ENCODE data around the gene RIPOR3. TPM values are rescaled to one million over a fixed set of nuclear protein-coding genes. Genes with fewer than 3 reads are reported as not detected.

RIPOR3 gene
- total RNA-seq, 2 experiments from 2014 or later, result not detected

DNA sequence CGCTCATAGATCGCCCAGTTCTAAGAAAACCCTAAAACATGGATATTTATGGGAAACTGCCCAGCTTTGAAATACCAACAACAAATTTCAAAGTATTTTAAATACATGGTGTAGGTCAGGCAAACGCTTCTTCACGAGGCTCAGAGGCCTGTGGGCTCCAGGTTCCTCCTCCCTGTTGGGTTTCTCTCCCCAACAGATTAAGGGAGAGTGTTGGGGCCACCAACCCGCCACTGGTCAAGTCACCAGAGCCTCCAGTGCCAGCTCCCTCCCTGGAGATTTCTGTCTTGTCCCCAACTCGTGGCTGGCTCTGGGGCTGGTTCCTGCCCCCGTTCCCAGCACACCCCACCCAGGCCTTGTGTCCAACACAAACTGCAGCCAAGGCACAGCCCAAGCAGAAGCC lies 93.3 kb downstream of the RIPOR3 start:
- Mint-ChIP-seq H3K27ac (no peak overlapping the region), H3K9me3 (no peaks in the 10 kb centered on the region), H3K27me3 (ENCODE audit: low read depth) (no peaks in the 10 kb centered on the region), H3K4me3 (no peak overlapping the region), H3K4me1 (ENCODE audit: low read depth) (peaks cover 4% of the 10 kb centered on the region), H3K36me3 (ENCODE audit: low read depth) (no peaks in the 10 kb centered on the region)
- intact Hi-C loops (cut with micrococcal nuclease), result no loop called here
- CTCF ChIA-PET, result interaction anchor here (1.0 to 2.6 kb wide), 2 partner anchors 134 to 151 kb away, joined by 4 to 7 read pairs; no protein-coding TSS in a partner anchor
- DNase-seq, result no peak

DNA sequence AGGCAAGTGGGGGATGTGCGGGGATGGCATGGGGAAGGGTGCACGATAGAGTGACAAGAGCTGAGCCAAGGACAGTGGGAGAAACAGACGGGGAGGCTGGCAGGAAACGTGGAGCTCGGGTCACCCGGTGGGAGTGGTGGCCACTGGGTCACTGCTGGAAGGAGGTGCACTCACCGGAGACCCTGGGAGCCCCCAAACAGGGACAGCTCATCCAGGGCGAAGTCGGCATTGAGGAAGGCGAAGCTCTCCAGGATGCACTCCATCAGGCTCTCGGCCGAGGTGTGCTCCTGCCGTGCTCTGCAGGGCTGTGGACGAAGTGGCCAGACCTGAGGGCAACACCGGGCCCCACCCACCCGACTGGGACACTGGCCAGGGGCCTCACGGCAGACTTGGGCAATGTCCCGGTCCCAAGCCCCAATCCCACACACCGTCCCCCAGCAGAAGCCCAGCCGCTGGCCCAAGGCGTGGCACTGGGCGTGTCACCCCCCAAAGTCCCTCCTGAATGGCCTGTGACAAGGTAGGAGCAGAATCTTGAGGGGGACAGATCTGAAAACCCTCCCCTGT lies 93.9 kb downstream of the RIPOR3 start:
- intact Hi-C loops (cut with micrococcal nuclease), result no loop called here
- no peaks in the 10 kb centered on the region for H3K9me3 Mint-ChIP-seq
- H3K4me1 Mint-ChIP-seq (ENCODE audit: low read depth), result peaks cover 4% of the 10 kb centered on the region
- no peaks in the 10 kb centered on the region for H3K27me3 Mint-ChIP-seq (ENCODE audit: low read depth)
- DNase-seq, result no peak
- H3K36me3 Mint-ChIP-seq (ENCODE audit: low read depth), result no peaks in the 10 kb centered on the region
- CTCF ChIA-PET, result interaction anchor here (1.0 to 2.6 kb wide), 3 partner anchors 9 to 152 kb away, joined by 4 to 7 read pairs (median 5); no protein-coding TSS in a partner anchor
- no peak overlapping the region for H3K27ac Mint-ChIP-seq
- H3K4me3 Mint-ChIP-seq, result no peak overlapping the region

DNA sequence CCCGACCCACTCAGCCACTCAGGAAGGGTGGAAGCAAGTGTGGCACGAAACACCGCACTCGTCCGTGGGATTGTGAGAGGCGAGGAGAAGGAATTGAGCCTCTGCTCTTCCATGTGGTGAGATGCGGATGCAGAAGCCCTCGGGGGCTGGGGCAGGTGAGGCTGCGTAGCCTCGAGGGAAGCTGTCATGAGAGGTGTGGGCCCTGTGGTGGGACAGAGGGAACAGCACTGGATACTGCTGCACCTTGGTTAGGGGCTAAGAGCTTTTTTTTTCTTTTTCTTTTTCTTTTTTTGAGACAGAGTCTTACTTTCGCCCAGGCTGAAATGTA lies 94.7 kb downstream of the RIPOR3 start:
- DNase-seq, result no peak
- no peaks in the 10 kb centered on the region for H3K9me3 Mint-ChIP-seq
- no peaks in the 10 kb centered on the region for H3K36me3 Mint-ChIP-seq (ENCODE audit: low read depth)
- no peak overlapping the region for H3K27ac Mint-ChIP-seq
- H3K27me3 Mint-ChIP-seq (ENCODE audit: low read depth), result no peaks in the 10 kb centered on the region
- intact Hi-C loops (cut with micrococcal nuclease), result no loop called here
- peaks cover 4% of the 10 kb centered on the region for H3K4me1 Mint-ChIP-seq (ENCODE audit: low read depth)
- CTCF ChIA-PET, result interaction anchor here (1.0 to 2.6 kb wide), 3 partner anchors 8 to 133 kb away, joined by 4 to 7 read pairs (median 5); no protein-coding TSS in a partner anchor
- no peak overlapping the region for H3K4me3 Mint-ChIP-seq

DNA sequence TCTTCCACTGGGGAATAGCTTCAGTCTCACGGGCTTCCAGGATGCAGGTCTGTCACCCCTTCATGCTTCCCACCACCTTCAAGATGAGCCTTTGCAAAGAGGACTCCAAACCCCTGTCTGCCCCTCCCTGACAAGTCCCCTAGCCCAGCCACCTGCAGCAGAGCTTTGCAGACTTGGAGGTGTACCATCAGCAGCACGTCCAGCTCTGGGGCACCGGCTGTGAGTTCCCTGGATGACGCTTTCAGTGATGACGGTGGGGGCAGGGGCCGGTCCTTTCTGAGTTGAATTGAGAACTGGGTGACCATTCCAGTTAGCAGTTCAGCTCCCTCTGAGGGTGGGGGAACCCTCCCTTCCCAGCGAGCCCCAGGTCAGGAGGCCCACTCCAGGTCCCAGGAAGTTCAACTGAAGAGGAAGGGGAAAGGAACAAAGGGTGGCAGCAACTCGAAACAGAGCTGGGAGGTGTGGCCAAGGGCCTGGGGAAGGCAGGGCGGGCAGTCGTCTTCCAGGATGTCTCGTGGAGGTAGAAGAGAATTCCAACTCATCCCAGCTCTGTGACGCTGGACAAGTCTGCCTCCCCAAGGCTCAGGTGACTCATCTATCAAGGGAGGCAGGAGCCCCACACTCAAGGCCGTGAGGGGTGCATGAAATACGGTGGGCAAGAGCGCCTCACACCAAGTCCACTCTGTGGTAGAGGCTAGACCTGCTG lies 95.2 kb downstream of the RIPOR3 start:
- no peaks in the 10 kb centered on the region for H3K27me3 Mint-ChIP-seq (ENCODE audit: low read depth)
- H3K27ac Mint-ChIP-seq, result no peak overlapping the region
- no peak overlapping the region for H3K4me3 Mint-ChIP-seq
- CTCF ChIA-PET, result interaction anchor here (1.0 to 2.6 kb wide), 3 partner anchors 8 to 132 kb away, joined by 4 to 7 read pairs (median 5); no protein-coding TSS in a partner anchor
- no peaks in the 10 kb centered on the region for H3K36me3 Mint-ChIP-seq (ENCODE audit: low read depth)
- H3K9me3 Mint-ChIP-seq, result no peaks in the 10 kb centered on the region
- intact Hi-C loops (cut with micrococcal nuclease), result no loop called here
- DNase-seq, result no peak
- H3K4me1 Mint-ChIP-seq (ENCODE audit: low read depth), result peaks cover 4% of the 10 kb centered on the region

DNA sequence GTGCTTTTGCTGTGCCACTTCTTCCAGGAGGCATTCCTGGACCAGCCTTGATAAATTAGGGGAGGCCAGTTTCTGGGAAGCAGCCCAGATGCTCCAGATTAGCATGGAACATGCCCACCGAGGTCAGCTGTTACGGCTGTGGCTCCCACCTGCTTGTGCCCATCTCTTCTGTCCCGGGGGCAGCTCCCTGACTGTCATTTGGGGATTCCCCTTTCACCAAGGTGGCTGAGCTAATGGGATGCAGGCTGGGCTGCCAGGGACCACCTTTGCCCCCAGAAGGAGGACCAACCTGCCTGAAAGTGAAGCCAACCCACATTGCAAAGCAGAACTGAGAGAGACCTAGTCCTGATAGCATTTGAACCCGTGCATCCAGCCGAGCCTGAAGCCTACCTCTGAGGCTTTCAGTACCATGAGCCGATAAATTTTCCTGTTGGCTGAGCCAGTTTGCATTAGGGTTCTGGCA lies 95.9 kb downstream of the RIPOR3 start:
- intact Hi-C loops (cut with micrococcal nuclease), result no loop called here
- H3K4me1 Mint-ChIP-seq (ENCODE audit: low read depth), result peaks cover 4% of the 10 kb centered on the region
- no peak for DNase-seq
- no peaks in the 10 kb centered on the region for H3K36me3 Mint-ChIP-seq (ENCODE audit: low read depth)
- no peaks in the 10 kb centered on the region for H3K27me3 Mint-ChIP-seq (ENCODE audit: low read depth)
- no peaks in the 10 kb centered on the region for H3K9me3 Mint-ChIP-seq
- CTCF ChIA-PET, result interaction anchor here (1.1 to 2.6 kb wide), 2 partner anchors 131 kb away, joined by 4 to 7 read pairs; no protein-coding TSS in a partner anchor
- H3K4me3 Mint-ChIP-seq, result no peak overlapping the region
- H3K27ac Mint-ChIP-seq, result no peak overlapping the region

DNA sequence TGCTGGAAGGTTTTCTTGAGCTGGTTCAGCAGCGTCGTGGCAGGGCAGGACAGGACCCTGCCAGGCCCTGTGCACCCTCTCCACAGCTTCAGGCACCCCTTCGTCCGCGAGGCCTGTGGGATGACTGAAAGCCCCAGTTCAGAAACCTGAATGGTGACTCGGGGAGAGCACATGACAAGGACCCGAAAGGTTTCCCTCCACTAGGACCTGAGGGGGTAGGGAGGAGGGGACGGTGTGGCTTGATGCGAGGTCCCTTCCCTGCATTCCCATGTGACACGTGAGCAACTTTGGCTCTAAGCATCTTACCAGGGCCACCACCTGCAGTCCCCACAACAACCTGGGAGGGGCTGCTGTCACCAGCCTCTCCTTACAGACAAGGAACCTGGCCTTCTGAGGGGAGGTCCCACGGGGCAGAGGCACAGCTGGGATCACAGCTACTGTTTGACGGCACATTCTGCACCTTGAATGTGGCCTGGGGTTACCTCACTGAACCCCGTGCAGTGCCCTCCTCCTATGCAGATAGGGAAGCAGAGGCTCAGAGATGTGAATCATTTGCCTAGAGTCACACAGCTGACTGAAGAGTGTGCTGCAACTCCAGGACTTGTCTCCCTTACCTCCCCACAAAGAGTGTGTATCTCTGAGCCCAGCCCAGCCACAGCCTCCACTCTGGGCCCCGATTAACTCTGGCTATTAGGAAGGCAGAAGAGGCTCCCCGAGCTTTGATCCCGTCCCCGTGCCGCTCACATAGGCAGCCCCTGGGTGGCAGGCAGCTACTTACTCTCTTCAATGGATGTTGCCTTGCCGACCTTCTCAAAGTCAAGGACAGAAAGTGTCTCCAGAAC lies 96.5 kb downstream of the RIPOR3 start:
- Mint-ChIP-seq H3K4me3 (no peak overlapping the region), H3K9me3 (no peaks in the 10 kb centered on the region), H3K36me3 (ENCODE audit: low read depth) (no peaks in the 10 kb centered on the region), H3K4me1 (ENCODE audit: low read depth) (peaks cover 4% of the 10 kb centered on the region), H3K27ac (no peak overlapping the region), H3K27me3 (ENCODE audit: low read depth) (no peaks in the 10 kb centered on the region)
- CTCF ChIA-PET, result interaction anchor here (1.1 kb wide), 1 partner anchor 130 kb away, joined by 4 read pairs; no protein-coding TSS in a partner anchor
- DNase-seq, result no peak
- intact Hi-C loops (cut with micrococcal nuclease), result no loop called here

DNA sequence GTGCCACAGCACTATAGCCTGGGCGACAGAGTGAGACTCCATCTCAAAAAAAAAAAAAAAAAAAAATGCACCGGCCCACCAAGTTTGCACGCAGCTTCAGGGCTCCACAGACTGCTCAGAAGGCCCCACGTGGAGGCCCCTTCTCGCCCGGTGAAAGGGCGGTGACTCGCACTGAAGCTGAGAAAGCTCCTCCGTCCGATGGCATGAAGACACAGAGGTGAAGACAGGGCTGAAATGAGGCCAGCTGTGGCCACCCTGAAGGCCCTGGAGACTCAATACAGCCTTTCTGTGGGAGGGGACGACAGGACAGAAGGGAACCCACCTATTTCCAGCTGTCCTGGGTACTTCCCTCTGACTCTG lies 97.1 kb downstream of the RIPOR3 start:
- Mint-ChIP-seq H3K9me3 (no peaks in the 10 kb centered on the region), H3K27me3 (ENCODE audit: low read depth) (no peaks in the 10 kb centered on the region), H3K27ac (no peak overlapping the region), H3K4me1 (ENCODE audit: low read depth) (peaks cover 4% of the 10 kb centered on the region), H3K36me3 (ENCODE audit: low read depth) (no peaks in the 10 kb centered on the region), H3K4me3 (no peak overlapping the region)
- no peak for DNase-seq
- CTCF ChIA-PET, result interaction anchor here (1.1 kb wide), 1 partner anchor 130 kb away, joined by 4 read pairs; no protein-coding TSS in a partner anchor
- intact Hi-C loops (cut with micrococcal nuclease), result no loop called here

DNA sequence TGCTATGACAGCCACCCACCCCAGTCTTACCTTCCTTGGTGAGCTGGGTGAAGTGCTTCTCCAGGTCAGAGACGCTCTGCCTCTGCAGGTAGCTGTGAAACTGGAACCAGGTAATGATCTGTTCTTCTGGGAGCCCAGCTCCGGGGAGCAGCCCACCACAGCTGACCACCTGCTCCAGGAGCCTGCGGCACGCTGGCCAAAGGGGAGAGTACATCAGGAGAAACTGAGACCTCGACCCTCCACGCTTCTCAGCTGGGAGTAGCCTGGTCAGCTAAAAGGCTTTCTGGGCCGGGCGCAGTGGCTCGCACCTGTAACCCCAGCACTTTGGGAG lies 98.4 kb downstream of the RIPOR3 start:
- Mint-ChIP-seq H3K9me3 (no peaks in the 10 kb centered on the region), H3K27me3 (ENCODE audit: low read depth) (no peaks in the 10 kb centered on the region), H3K27ac (no peak overlapping the region), H3K4me1 (ENCODE audit: low read depth) (peaks cover 4% of the 10 kb centered on the region), H3K36me3 (ENCODE audit: low read depth) (peaks cover 5% of the 10 kb centered on the region), H3K4me3 (no peak overlapping the region)
- DNase-seq, result no peak
- intact Hi-C loops (cut with micrococcal nuclease), result no loop called here
- CTCF ChIA-PET, result interaction anchor here (0.6 to 1.6 kb wide), 4 partner anchors 14 to 156 kb away, joined by 3 to 6 read pairs (median 4); no protein-coding TSS in a partner anchor

DNA sequence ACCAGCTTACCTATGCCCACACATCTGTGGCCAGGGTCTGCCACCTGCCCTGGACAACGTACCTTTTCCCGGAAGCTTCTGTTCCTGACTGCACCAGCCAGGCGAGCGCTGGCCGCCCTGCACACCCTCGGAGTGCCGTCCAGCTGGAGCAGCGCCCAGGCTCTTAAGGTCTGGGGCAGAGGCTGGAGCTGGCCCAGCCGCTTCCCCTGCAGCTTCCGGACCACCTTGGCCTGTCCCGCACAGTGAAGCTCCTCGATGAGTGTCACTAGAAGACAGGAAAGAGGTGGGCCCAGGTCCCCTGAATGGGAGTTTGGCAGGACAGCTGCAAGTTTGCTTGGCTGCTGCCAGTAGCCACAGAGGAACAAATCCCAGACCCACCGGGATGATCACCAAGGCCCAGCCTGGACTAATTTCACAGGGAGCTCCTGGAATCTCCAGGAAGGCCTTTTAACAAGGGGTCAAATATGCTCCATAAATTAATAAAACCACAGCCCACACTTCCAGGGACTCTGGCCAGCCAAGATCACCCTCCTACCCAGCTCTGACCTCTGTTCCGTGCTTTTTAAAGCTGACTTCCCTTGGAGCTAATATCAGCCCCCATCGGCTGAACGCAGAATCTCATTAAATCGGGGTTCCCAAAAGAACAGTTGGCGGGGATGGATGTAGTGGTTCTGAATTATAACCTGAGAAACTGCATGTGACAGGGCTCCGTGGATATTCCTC lies 98.9 kb downstream of the RIPOR3 start:
- CTCF ChIA-PET, result interaction anchor here (0.6 to 1.6 kb wide), 5 partner anchors 13 to 157 kb away, joined by 3 to 6 read pairs (median 3); no protein-coding TSS in a partner anchor
- intact Hi-C loops (cut with micrococcal nuclease), result no loop called here
- DNase-seq, result no peak
- Mint-ChIP-seq H3K36me3 (ENCODE audit: low read depth) (peaks cover 5% of the 10 kb centered on the region), H3K4me3 (no peak overlapping the region), H3K27ac (no peak overlapping the region), H3K4me1 (ENCODE audit: low read depth) (peaks cover 4% of the 10 kb centered on the region), H3K9me3 (no peaks in the 10 kb centered on the region), H3K27me3 (ENCODE audit: low read depth) (no peaks in the 10 kb centered on the region)

DNA sequence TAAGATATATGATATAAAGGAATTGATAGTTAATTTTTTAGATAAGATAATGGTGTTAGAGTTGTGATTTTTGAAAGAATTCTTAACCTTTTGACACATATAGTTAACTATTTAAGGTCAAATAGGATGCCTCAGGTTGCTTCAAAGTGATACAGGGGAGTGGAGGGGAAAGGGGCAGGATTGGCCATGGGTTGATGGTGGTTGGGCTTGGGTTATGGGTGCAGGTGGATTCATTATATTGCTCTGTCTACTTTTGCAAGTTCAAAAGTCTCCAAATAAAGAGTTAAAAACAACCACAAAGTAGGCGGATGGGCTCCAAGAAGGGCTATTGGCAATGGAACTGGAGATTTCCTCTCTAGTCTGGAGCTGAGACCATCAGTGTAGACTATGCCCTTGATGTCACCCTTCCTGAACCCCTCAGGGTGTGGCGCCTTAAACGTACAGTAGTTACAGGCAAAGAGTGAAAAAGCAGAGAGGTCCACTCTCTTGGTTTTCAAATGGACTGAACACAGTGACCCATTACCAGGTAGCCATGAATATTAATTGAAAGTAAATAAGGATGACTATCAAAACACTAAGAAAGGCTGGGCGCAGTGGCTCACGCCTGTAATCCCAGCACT lies 100.0 kb downstream of the RIPOR3 start:
- no peaks in the 10 kb centered on the region for H3K9me3 Mint-ChIP-seq

DNA sequence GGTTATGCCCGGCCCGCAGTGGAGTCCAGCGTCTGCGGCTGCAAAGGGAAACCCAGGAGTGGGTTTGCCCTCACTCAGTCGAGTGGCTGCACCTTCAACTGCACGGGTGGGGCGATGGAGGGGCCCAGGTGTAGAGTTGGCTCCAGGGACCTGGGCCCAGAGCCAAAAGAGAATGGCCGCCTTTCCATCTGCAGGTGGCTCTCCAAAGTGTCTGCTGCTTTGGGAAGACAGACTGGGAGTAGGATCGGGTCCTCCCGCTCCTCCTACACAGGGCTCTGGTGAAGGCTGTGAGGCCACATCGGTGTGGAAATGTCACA lies 101.0 kb downstream of the RIPOR3 start:
- Mint-ChIP-seq H3K9me3 (no peaks in the 10 kb centered on the region), H3K4me1 (ENCODE audit: low read depth) (no peaks in the 10 kb centered on the region), H3K4me3 (no peak overlapping the region), H3K27me3 (ENCODE audit: low read depth) (no peaks in the 10 kb centered on the region), H3K36me3 (ENCODE audit: low read depth) (peaks cover 8% of the 10 kb centered on the region), H3K27ac (peak overlapping the region; percentile 24)
- intact Hi-C loops (cut with micrococcal nuclease), result no loop called here
- CTCF ChIA-PET, result interaction anchor here (0.9 kb wide), 1 partner anchor 112 kb away, joined by 3 read pairs; no protein-coding TSS in a partner anchor
- DNase-seq, result no peak

More for the DNA sequence above, 100.0 kb downstream of the RIPOR3 start:
- H3K27me3 Mint-ChIP-seq (ENCODE audit: low read depth), result no peaks in the 10 kb centered on the region
- H3K36me3 Mint-ChIP-seq (ENCODE audit: low read depth), result peaks cover 6% of the 10 kb centered on the region
- CTCF ChIA-PET, result interaction anchor here (1.1 to 1.6 kb wide), 2 partner anchors 15 to 158 kb away, joined by 3 to 5 read pairs; no protein-coding TSS in a partner anchor
- no peak for DNase-seq
- no peak overlapping the region for H3K4me3 Mint-ChIP-seq
- H3K27ac Mint-ChIP-seq, result no peak overlapping the region
- peaks cover 3% of the 10 kb centered on the region for H3K4me1 Mint-ChIP-seq (ENCODE audit: low read depth)
- intact Hi-C loops (cut with micrococcal nuclease), result no loop called here

Measured in activated naive CD4-positive, alpha-beta T cell treated with anti-CD3 and anti-CD28 coated beads for 36 hours (primary cell).